GM12891 (cell line): ENCODE measurements around the gene RNF151.

ENCODE experiments used
- PAX5 ChIP-seq: IDR thresholded peaks from 2 replicates; pipeline ENCODE4 v1.6.1; 2011; ENCODE audit warnings: low read length, moderate library complexity, mild to moderate bottlenecking; ENCODE audit not compliant: insufficient read depth, severe bottlenecking
- POLR2A ChIP-seq: IDR thresholded peaks from 2 replicates; pipeline ENCODE4 v1.6.1; 2011; ENCODE audit warnings: low read depth, low read length, control low read depth
- POLR2AphosphoS5 ChIP-seq: IDR thresholded peaks from 2 replicates; pipeline ENCODE4 v1.6.1; 2011; ENCODE audit warnings: low read depth, low read length, control low read depth
- POU2F2 ChIP-seq: IDR thresholded peaks from 2 replicates; pipeline ENCODE4 v1.6.1; 2011; ENCODE audit warnings: low read depth, mild to moderate bottlenecking, control low read depth, low read length, moderate library complexity
- TAF1 ChIP-seq: IDR thresholded peaks from 2 replicates; pipeline ENCODE4 v1.6.1; 2011; ENCODE audit warnings: low read depth, low read length, control low read depth

DNA sequence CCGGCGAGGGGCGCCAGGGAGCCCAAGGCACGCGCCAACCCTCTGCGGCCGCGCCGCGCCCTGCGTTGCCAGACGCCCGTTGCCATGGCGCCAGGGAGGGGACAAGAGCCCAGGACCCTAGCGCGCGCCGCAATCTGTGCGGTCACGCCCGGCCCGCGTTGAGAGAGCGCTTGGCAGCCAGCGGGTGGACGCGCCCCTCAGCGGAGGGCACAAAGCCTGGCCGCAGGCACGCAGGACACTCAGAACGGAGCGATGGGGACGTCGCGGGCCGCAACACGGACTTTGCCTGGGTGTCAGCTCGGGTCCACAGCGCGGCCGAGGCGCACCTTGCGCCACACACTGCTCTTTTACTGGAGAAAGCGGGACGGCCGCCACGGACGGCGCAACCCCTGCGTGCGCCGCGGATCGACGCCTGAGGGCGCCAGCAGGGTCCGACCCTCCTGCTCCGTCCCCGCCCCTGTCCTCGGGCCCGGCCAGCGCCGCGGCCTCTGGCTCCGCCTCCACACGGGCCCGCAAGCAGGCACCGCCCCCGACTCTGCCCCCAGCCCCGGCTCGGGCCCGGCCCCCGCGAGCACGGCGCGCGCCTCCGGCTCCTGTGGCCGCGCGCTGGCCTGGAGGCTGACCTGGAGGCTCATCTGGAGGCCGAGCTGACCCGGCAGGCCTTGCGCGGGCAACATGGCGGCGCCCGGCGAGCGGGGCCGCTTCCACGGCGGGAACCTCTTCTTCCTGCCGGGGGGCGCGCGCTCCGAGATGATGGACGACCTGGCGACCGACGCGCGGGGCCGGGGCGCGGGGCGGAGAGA lies 17.1 kb downstream of the RNF151 start, which contains the start of gene GFER:
- TF ChIP-seq POLR2AphosphoS5: no peak
- peak; percentile 68 for TF ChIP-seq POLR2A
- TF ChIP-seq TAF1: peak; percentile 67
- TF ChIP-seq PAX5: no peak
- no peak for TF ChIP-seq POU2F2
